AML-193 (cell line): Measurements from ENCODE around the gene TUBA4B.

Experiments
- DNase-seq, 2 experiments: peaks; one replicate each; lab custom pipeline; 2025; lab: John Stamatoyannopoulos, UW

Gene TUBA4B

DNA sequence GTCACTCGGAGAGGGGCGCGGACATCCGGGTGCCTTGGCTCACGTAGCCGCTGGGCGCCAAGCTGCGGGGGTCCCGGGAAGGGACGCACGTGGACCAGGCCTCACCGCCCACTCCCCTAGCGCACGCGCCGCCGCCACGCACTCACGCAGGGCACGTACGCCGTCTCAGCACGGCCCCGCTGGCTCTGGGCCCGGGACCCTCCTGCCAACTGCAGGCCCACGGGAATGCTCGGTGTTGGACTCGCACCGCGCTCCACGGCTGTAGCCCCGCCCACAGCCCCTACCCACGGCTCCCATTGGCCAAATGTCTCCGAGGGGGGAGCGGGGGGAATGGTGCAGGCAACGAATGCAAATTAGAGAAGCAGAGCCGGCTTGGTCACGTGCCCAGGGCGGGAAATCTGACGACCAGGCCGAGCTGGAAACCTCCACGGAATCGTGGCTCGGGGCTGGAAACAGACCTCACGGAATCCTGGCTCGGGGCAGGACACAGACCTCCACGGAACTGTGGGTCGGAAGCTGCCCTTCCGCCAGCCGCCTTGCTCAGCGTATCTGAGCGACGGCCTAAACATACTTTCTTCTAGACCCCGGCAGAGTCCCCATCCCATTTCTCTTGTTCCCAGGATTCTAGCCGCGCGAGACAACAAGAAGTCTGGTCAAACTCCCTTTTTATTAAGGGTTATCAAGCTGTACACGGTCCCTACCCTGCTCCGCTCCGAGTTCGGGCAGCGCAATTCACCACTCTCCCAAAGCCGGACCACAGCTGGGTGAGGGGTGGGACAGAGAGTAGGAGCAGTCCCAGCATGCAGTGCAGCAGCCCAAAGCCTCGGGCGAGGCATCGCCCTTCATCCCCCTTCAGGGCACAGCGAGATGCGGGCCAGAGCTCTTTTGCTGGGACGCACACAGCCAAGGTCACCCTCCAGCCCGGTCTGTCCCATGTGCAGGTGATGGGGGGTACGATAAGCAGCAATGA, 34.0 kb upstream of the TUBA4B start, which contains the start of gene ABCB6:
ABCB6 (minus strand) TSS at position 227 of the 970 bp plus-strand sequence. CDS start 285 bp downstream, outside the sequence.
- DNase-seq, result no peak

DNA sequence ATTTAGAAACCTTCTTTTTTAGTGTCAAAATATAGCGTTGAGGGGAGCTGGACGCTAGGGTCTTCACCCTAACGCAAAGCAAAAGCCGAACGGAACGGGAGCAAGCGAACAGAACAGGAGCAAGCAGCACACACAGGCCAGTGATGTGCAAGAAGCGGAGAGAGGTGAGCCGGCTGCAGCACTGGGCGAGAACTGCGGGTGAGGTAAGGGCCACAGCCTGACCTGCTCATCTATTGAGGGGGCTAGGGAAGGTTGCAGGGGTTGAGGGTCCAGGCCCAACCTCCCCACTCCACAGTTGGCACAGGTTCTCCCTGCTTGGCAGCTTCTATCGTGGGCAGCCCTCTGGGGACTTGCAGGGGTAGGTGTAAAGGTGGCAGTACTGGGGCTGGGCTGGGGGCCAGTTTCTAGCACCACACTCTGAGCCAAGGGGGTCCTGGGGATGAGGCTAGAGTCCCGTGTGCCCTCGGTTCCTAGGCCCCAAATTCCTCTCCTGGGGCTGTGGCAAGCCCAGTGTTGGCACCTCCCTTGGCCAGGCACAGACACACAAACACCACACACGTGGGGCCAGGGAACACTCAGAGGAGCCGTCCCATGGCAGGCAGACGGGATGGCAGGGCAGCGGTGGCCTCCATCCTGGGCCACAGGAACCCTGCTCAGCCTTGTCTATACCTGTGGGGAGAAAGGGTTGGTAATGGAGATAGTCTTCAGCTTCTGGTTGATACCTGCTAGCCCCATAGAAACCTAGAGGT, 33.1 kb upstream of the TUBA4B start:
- no peak for DNase-seq

DNA sequence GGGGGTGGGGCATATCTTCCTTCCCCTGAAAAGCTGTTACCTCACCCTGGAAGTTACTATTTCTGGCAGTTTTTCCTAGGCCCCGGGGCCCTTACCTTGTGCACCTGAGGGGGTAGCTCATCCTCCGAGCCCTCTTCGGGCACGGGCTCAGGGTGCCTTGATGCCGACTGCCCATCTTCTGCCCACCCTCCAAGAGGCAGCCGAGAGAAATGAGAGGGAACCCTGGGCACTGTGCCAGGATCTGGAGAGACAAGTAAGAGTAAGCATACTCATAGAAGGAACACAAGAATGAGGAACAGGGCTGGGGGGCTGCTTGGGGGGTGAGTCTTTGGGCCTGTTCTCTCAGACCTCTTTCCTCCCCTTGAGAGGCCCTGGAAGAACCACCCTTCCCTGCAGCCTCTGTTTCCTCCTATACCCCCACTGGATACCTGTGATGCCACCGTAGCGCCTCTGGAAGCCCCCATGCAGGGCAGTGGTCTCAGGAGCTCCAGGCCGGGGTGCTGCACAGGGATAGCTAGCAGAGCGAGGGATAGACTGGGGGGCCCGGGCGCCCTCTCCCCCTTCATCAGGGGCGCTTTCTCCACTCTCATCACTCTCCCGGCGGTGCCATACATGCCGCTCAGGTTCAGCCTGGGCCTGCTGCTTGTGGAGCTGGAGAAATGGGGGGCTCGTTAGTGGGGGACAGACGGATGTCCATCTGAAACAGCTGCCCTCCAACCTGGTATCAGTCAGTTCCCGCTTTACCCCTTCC, 32.2 kb upstream of the TUBA4B start:
- DNase-seq, result no peak

DNA sequence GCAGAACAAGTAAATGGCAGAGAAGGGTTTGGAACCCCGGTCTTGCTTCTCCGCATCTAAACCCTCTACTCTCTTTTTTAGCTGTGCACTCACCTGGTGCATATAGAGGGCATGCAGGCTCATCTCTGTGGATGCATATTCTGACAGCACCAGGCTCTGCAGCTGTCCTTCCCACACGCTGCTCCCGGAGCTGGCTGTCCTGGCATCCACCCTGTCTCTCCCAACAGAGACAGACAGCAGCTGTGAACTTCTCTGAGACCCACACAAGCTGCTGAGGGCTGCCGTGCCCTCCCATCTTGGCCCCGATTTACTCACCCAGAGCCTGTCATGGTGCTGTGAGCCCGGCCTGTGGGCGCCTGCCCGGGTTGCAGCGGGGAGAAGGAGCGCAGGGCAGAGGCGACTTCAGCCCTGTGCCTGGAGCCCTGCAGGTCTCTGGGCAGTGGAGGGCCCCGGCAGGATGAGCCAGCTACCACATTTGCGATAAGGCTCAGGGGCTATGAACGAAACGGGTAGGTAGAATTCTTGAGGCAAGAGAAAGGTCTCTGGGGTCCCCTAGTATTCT, 31.0 kb upstream of the TUBA4B start:
- no peak for DNase-seq

DNA sequence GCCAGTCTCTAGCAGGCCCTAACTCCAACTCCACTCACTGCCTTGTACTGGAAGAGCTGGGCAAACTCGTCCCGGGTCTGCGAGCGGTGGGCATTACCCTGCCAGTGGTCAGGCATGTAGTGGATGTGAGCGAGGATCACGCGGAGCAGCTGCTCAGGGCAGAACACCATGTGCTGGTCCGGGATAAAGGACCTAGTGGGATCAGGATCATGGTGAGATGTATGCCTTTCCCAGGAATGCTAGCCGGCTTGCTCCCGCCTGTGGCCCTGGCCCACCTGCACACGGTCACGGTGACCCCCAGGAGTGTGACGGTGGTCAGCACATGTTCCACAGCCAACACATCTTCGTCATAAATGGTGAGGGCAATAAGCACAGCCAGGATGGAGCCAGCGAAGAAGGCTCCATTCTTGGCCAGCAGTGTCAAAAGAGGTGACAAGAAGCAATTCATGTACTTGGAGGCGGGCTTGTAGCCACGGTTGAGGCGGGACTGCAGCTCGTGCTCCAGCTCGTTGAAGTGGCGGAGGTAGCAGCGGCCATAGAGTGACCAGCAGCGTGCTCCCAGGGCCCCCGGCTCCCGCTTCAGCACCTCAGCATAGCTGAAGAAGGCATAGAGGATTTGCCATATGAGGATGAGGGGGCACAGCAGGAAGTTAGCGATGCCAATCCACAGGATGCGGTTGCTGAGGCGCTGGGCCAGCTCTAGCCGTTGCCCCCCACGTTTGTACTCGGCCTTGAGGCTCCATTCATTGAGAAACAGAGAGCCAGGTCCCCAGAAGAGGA, 29.0 kb upstream of the TUBA4B start:
- DNase-seq, result no peak

DNA sequence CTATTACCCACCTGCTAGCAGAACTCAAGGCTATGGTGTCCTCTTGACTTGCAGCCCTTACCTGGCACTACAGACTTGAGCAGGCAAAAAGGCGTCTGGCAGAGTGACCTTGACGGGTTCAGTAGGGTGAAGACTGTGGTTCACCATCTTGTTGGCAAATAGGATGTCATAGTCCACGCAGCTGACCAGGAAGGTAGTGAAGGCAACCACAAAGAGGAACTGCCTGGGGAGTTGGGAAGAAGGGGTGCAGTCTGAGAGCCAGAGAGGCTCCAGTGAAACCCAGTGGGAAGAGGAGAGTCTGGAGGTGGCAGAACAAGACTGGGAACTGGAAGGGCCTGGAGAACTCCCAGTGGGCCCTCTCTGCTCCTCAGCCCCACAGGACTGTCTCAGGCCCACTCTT, 27.7 kb upstream of the TUBA4B start:
- peak; percentile 88 to 92 for DNase-seq

DNA sequence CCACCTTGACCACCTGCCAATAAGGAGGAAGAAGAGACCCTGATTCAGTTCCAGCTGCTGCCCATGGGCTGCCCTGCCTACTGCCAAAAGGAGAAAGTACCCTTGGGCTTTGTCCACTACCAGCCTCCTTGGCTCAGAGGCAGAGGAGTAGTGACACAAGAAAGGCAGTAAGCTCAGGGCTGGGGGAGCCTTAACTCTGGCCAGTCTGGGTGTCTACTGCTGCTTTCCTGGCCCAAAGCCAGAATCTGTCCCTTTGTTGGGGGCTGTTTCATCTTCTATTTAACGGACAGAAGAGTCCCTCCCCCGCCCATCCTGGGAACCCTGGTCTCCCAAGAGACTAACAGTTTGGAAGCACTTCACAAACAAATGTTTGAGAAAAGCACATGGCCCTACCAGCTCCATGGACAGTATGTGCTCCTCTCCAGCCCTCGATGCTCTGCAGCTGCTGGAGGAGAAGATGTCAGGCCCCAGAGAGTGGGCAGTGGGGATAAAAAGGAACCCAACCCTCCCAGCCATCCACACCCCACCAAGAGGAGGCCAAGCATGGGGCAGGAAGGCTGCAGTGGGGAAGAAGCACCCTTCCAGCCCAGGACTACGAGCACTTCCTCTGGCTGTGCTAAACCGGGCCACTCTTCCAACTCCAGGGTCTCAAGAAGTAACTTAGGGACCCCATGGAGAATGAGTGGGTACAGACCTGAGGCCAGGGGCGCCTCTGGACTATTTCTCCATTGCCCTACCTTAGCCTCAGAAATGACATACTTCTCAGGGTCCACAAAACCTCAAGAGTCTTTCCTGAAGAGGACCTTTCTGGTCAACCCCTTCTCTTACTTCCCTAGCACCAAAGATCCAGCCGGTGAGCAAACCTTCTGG, 24.8 kb upstream of the TUBA4B start:
- DNase-seq, result no peak

DNA sequence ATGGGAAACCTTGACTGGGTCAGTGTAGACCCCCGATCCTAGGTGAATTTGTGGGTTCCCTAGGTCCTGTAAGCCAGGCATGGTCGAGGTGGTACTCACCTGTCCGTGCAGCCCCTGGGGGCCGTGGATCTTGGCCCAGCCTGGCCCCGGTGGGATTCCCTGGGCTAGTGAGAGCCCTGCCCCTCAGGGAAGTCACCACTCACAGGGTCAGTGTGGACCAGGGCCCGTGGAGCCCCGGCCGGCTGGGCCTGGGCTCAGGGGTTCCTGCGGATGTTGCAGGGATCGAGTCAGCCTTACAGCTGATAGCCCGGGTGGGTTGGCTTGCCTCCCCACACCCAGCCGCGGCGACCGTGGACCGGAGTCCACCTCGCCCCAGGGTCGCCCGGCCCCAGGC, 24.1 kb upstream of the TUBA4B start:
- DNase-seq, result no peak

DNA sequence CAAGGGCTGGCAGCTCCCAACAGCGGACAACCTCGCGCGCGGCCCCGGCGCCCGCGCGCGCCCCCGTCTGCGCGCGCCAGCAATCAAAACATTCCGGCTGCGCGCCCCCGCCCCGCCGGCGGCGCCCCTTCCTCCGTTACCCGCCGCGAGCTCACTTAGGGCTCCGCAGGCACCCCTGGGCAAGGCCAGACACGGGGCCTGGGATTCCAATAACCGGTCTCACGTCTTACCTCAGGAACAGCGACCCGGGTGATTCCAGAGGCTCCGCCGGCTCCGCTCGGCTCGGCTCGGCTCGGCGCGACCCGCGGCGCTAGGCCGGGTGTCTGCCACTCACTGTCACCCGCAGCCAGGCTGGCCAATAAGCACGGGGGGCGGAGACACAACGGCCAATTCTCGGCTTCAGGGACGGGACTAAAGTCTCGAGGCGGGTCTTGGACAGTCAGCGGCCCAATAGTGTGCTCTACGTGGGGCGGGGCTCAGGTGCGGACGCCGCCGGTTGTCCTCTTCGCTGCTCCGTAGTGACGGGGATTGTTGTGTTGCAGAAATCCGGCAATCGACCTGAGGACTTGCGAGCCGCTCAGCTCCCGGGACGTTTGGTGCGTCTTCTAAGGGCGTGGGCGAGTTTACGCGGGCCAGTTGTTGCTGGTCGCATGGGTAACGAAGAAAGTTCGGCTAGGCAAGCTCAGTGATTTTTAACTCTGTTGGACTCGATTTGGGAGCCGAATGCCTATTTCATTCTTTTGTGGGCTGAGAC, 23.6 kb upstream of the TUBA4B start, which contains the start of the genes ANKZF1 and ATG9A:
ANKZF1 (plus strand) TSS at position 502 of the 754 bp plus-strand sequence. CDS start 452 bp downstream, outside the sequence.
ATG9A (minus strand) TSS at position 332 of the 754 bp plus-strand sequence. CDS start 1,612 bp downstream, outside the sequence.
- DNase-seq, result peak; percentile 94 to 97

DNA sequence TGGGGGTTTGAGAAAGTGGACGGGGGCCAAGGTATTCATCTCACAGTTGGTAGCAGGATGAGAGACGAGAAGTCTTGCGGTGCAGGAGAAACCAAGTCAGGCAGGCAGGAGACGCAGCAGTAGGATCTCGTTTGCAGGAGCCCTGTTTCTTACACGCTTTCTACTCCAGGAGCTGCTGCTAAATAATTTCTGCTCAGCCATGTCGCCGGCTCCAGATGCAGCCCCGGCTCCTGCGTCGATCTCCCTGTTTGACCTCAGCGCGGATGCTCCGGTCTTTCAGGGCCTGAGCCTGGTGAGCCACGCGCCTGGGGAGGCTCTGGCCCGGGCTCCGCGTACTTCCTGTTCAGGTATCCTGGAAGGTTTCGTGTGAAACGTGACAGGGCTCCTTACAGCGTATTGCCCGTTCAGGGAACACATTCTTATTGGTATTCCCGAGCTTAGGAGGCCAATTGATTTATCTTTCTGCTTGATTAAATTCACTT, 22.9 kb upstream of the TUBA4B start:
- DNase-seq, result peak in 1 of 2 experiments; percentile 10

DNA sequence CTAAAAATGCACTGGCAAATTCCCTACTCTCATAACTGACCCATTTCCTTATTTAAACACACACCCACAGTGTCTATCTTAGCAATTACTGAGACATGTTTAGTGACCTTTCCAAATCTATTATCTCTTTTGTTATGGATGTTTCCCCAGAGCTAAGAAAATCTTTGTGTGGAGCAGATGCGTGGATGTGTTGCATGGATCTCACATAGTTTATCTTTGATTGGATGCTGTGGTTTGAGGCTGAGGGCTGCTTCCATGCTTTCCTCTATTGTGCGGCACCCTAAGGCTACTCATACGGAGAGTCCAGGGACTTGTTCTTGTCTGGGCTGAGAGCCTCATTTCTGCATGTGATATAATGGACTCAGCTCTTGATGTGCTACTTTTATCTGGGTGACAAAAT, 18.7 kb upstream of the TUBA4B start:
- DNase-seq, result no peak

DNA sequence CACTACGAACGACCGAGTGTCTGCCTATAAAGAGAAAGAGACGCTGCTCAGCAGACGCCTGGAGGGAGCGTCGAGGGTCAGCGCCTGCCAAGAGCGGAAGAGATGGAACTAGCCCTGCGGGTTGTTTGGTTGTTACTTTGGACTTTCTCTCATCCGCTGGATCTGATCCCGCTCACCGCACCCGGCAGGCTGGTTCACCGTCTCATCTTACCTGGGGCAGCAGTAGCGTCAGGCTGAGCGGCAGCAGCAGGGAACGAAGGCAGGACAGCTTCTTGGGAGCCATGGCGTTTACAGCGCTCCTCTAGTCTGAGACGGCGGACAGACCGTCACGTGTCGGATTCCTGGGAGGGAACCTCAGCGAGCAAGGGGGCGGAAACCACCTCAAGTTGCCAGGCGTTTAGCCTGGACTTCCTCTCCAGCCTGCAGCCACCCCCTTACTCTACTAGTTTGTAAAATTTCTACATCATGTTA, 9.7 kb upstream of the TUBA4B start:
- DNase-seq, result no peak

DNA sequence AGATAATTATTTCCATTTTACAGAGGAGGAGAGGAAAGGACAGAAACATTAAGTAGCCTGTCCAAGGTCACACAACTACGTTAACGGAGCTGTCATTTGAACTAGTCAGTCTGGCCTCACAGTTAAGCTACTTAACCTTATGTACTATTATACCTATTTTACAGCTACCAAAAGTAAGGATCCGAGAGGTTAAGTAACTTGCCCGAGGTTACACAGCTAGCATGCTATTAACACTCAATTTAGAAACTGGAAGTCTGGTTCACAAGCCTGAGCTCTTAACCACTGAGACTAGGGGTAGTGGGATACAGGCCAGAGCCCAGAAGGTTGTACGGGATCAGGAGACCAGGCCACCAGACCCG, 8.3 kb upstream of the TUBA4B start:
- DNase-seq, result no peak

DNA sequence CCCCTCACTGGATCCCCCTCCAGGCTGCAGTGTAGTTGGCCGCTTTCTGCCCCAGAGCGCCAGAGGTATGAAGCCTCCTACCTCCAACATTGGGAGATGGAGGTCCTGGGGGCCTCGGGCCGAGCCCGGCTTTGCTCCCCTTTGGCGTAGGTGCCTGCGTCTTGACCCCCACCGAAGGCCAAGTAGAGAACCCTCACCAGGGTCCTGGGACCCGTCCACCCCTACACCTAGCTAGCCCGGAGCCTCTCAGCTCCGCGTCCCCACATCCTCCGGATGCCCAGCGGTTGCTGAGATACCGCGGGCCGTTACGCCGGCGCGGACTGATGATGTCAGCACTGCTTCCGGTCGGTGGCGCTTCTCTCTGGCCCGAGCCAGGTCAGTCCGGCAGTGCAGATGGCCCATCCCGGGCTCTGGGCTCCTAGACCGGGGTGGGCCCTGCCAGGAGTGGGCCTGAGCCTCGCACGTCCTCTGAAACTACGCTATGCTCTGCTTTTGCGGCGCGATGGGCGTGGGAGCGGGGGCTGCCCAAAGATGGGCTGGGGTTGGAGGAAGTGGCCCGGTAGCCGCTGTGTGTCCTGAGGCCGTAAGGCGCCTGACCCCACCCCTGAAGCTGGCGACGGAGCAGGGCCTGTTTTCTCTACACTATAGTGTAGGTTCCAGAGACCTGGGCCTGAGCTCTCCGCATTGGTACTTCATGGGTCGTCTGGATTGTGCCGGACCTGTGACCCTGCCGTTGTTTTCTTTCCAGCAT, 7.7 kb upstream of the TUBA4B start, which contains the start of the genes GLB1L and STK16:
GLB1L (minus strand) TSS at position 297 of the 751 bp plus-strand sequence. CDS start 1,871 bp downstream, outside the sequence.
STK16 (plus strand) TSS at position 332 of the 751 bp plus-strand sequence. CDS start 521 bp downstream, outside the sequence.
- peak; percentile 69 to 71 for DNase-seq

DNA sequence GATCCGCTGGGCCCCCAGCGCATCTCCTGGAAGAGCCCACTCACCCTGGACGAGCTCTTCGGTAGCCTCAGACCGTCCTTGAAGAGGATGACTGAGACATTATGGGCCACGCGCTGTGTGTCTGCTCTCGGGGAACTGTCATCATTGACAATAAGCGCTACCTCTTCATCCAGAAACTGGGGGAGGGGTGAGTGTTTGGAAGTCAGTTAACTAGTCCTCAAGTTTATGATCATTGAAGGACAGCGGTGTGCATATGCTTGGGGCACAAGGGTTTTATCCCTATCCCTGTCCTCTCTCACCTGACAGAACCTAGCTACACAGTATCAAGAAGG, 7.2 kb upstream of the TUBA4B start:
- no peak for DNase-seq

DNA sequence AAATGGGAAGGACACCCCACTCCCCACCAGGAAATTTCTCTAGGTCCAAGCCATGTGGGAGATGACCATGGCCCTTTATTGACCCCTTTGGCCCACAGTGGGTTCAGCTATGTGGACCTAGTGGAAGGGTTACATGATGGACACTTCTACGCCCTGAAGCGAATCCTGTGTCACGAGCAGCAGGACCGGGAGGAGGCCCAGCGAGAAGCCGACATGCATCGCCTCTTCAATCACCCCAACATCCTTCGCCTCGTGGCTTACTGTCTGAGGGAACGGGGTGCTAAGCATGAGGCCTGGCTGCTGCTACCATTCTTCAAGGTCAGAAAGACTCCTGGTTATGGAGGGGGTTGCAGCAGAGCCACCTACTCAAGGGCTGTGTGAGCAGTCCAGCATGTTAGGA, 6.5 kb upstream of the TUBA4B start:
- DNase-seq, result no peak

DNA sequence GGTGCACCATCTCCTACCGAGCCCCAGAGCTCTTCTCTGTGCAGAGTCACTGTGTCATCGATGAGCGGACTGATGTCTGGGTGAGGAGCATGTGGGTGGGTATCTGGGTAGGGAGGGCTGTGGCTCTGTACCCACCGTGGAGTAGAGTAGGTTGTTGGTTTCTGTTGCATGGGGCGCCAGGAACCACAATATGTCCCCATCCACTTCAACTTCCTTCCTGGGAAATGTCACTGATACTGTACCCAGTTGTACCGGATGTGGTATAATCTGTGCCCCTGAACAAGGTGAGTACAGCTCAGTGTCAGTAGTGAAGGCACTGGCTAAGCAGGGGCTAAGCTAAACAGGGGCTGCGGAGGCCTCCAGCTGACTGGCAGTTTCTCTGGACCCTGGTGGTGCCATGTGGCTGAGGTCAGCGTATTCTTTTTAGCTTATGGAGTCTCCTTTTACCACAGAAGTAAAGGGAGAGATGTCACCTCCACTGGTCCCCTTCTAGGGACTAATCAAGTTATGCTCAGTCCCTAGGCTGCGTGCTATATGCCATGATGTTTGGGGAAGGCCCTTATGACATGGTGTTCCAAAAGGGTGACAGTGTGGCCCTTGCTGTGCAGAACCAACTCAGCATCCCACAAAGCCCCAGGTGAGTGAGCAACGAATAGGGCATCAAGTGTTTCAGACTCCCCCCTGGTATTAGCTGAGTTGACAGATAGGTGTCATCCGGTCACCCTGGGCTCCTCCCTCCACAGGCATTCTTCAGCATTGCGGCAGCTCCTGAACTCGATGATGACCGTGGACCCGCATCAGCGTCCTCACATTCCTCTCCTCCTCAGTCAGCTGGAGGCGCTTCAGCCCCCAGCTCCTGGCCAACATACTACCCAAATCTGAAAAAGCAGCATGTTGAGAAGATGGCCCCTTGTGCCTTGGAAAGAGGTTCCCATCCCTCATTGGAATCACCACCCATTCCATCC, 5.1 kb upstream of the TUBA4B start:
- DNase-seq, result peak; percentile 49 to 52
